ENCODE measurements around the gene UCHL3. TPM values are rescaled to one million over a fixed set of nuclear protein-coding genes. Genes with fewer than 3 reads are reported as not detected.

Gene UCHL3
- total and polyA plus RNA-seq, 2 of the 4 experiments (the other 2 are of a cell fraction): 63.8 to 68.3 TPM

DNA sequence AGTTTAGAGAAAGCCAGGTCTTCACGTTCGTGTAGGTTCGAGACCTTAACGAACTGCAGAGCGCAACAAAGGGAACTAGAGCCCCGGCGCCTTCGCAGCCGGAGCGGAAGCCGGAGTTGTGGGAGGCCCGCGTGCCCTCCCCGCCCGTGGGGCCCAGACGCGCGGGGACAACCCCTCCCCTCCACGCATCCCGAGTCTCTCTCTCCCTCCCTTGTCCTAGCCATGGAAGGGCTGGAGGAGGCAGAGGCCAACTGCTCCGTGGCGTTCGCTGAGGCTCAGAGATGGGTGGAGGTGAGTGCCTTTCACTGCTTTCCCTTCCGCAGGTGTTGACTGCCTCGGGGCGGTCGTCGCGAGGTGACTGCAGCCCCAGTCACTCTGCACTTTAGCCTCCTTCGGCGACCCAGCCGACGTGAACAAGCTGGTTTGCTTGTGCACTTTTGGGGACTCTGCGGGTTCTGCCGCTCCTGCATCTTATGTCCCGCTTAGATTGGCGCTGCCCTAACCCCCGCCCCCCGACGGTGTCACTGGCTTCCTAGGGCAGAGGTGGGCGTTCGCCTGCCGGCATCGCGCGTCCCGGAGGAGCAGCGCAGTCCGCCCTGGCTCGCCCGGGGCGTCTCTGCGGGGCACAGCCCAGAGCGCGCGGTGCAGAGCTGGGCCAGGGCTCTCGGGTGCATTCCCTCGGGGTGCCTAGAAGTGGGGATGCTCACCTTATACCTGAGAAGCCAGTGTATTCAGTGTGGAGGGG, 87.0 kb downstream of the UCHL3 start:
- Histone ChIP-seq H3K23ac (ENCODE audit: low read depth, low read length) (peak overlapping the region; percentile 100), H2BK15ac (ENCODE audit: low read depth, low read length) (peak overlapping the region; percentile 77; the same call in 2 of the 3 replicates), H3K79me1 (ENCODE audit: low read depth in 1 of 2, low read length in 2 of 2) (peaks cover 6 to 33% of the 10 kb centered on the region in 2 experiments; a peak in 3 of 4 replicates), H3K9me3 (ENCODE audit: control insufficient read depth, insufficient read depth, low read length) (no peaks in the 10 kb centered on the region), H3K18ac (ENCODE audit: low read depth, low read length) (peak overlapping the region; percentile 65), H3K27me3 (ENCODE audit: control insufficient read depth, insufficient read depth, low read length) (no peaks in the 10 kb centered on the region), H4K91ac (ENCODE audit: insufficient read depth, low read depth, low read length) (peak overlapping the region; percentile 99), H2BK120ac (ENCODE audit: low read depth, low read length) (peak overlapping the region; percentile 92), H4K8ac (ENCODE audit: low read depth in 2 of 2, low read length in 2 of 2) (peak overlapping the region; percentile 82 to 85), H3K4me1 (ENCODE audit: control insufficient read depth, insufficient read depth, low read length) (peaks cover 22% of the 10 kb centered on the region), H2AK9ac (replicated peaks; ENCODE audit: low read depth, low read length, poor library complexity) (peak overlapping the region; percentile 97), H3K36me3 (ENCODE audit: control insufficient read depth, insufficient read depth, low read length) (peaks cover 4% of the 10 kb centered on the region), H3K4ac (ENCODE audit: low read depth, low read length) (peak overlapping the region; percentile 98), H3K9ac (ENCODE audit: low read depth, low read length) (peak overlapping the region; percentile 81), H4K20me1 (ENCODE audit: insufficient read depth, low read length) (peaks cover 30% of the 10 kb centered on the region; the same call in 1 of the 2 replicates), H3K27ac (ENCODE audit: insufficient read depth, low read length) (peak overlapping the region; percentile 86), H3K4me3 (ENCODE audit: insufficient read depth, low read depth, low read length) (peak overlapping the region; percentile 80), H3K9me1 (ENCODE audit: insufficient read depth, low read length) (peaks cover 14% of the 10 kb centered on the region), H2AFZ (replicated peaks; ENCODE audit: low read length, poor library complexity) (peak overlapping the region; percentile 87), H2BK20ac (ENCODE audit: low read depth, low read length) (peak overlapping the region; percentile 56), H2AK5ac (ENCODE audit: low read depth, low read length) (peak overlapping the region; percentile 95), H3K56ac (ENCODE audit: extremely low read depth, insufficient read depth, low read length) (peak overlapping the region; percentile 75), H2BK5ac (ENCODE audit: low read depth, low read length, poor library complexity, severe bottlenecking) (peak overlapping the region; percentile 85), H3K4me2 (ENCODE audit: low read depth, low read length) (peak overlapping the region; percentile 57), H3K14ac (replicated peaks; ENCODE audit: low read depth, low read length) (peak overlapping the region; percentile 99), H4K5ac (ENCODE audit: low read depth, low read length) (peak overlapping the region; percentile 61; the same call in 1 of the 2 replicates)
- BruUV-seq (replicated peaks): no TSS peak
- in situ Hi-C loops (cut with MboI; ENCODE audit: low sequenced_read_pairs): no loop called here
- dilution Hi-C loops (cut with HindIII; ENCODE audit: low sequenced_read_pairs, unreplicated experiment): no loop called here
- intact Hi-C loops (cut with micrococcal nuclease): loop anchor here (1.0 to 2.0 kb wide), 2 partner anchors 70 to 154 kb away; partner anchors contain the start of gene TBC1D4
- ATAC-seq (ENCODE audit: low read depth): peak; percentile 43
- CTCF ChIA-PET: no interaction called here
- POLR2A ChIA-PET (ENCODE audit: unreplicated experiment): no interaction called here
- peak; percentile 46 for DNase-seq
- WGBS, 2 experiments (ENCODE audit: extremely low coverage in 2 of 2, insufficient read length in 1 of 2): no CpG with 5 or more reads among the region's 58 CpGs
- TF ChIP-seq SMC3 (IDR thresholded peaks at IDR 0.05; ENCODE audit: low read depth, low read length): no peak
- no peak for TF ChIP-seq RCOR1 (IDR thresholded peaks at IDR 0.05; ENCODE audit: insufficient replicate concordance, low read length)
- no peak for TF ChIP-seq NFE2L2 (IDR thresholded peaks at IDR 0.05; ENCODE audit: low read depth, low read length)
- no peak for TF ChIP-seq MAZ (IDR thresholded peaks at IDR 0.05; ENCODE audit: borderline replicate concordance, low read depth, low read length)
- no peak for TF ChIP-seq FOS (IDR thresholded peaks at IDR 0.05; ENCODE audit: low read depth, low read length)
- TF ChIP-seq POLR2A (IDR thresholded peaks at IDR 0.05; ENCODE audit: low read depth, low read length): no peak
- no peak; the same call in 1 of the 2 replicates for TF ChIP-seq MXI1 (IDR thresholded peaks at IDR 0.05; ENCODE audit: borderline replicate concordance, low read depth, low read length)
- no peak for TF ChIP-seq MAFK (IDR thresholded peaks at IDR 0.05; ENCODE audit: low read depth, low read length)
- no peak for TF ChIP-seq BHLHE40 (IDR thresholded peaks at IDR 0.05; ENCODE audit: low read depth, low read length)
- TF ChIP-seq RFX5 (IDR thresholded peaks at IDR 0.05; ENCODE audit: low read depth, low read length): no peak
- TF ChIP-seq CTCF (conservative IDR thresholded peaks at IDR 0.05; ENCODE audit: low read depth, low read length): no peak
- TF ChIP-seq CEBPB (IDR thresholded peaks at IDR 0.05; ENCODE audit: low read depth, low read length): no peak
- TF ChIP-seq RAD21 (IDR thresholded peaks at IDR 0.05; ENCODE audit: low read length): no peak
- no peak for TF ChIP-seq USF2 (IDR thresholded peaks at IDR 0.05; ENCODE audit: low read depth, low read length)
